NCI-H1694 treated with DMSO at 0.1 percent for 48 hours (cell line): ENCODE measurements around the gene MAN2B1.
"Not testable (repeated sequence)": the region's sequence is repeated elsewhere in the genome, so short reads cannot be mapped to it uniquely, and the experiment has no call there.

Experiments
- DNase-seq: peaks from one replicate; lab custom pipeline; 2025; lab: John Stamatoyannopoulos, UW

MAN2B1 gene

DNA sequence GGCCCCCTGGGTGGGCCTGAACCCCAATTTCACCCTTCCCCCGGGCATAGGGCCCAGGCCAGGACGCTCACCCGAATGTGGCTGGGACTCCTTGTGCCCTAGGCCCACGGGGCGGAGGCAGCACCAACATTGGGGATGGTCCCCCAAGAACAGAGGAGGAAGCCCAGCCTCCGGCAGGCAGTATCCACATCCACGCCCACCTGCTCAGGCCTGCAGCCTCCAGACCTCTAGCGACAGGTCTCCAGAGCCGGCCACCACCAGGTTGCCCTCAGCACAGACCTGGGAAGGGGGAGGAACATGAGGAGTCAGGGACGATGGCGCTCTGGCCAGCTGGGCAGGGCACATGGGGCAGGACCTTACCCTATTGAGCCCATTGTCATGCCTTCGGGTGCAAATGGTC is 22.5 kb upstream of the MAN2B1 start:
- DNase-seq, result no peak

DNA sequence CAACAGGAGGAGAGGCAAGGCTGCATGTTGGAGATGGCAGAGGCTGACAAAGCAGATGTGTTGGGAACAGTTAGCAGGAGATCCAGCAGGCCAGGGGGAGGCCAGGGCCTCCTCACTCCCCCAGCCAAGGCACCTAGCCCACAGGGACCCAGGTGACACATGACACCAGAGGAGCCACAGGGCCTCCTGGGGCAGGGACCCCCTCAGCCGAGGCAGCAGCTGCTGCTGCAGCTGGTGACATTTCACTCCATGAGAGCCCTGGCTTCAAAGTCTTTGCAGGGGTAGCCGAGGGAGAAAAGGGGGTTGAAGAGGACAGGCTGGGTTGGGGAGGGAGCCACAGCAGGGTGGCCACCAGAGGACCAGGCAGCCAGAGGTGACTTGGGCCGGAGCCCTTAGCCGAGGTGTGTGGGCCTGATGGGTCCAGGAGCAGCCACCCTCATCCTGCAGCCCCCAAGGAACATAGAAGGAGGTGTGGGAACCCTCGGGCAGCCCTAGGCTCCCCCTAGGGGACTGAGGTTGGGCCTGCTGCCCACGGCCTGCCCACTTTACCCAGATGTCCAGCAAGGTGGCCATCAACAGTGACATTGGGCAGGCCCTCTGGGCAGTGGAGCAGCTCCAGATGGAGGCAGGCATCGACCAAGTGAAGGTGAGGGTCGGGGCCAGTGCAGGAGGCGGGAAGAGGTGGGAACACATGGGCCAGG is 21.1 kb upstream of the MAN2B1 start, which contains the start of gene GNG14:
TSS of gene GNG14 (plus strand) at position 503 of the 701 bp plus-strand sequence. CDS start at position 554, 51 bp downstream.
- no peak for DNase-seq

DNA sequence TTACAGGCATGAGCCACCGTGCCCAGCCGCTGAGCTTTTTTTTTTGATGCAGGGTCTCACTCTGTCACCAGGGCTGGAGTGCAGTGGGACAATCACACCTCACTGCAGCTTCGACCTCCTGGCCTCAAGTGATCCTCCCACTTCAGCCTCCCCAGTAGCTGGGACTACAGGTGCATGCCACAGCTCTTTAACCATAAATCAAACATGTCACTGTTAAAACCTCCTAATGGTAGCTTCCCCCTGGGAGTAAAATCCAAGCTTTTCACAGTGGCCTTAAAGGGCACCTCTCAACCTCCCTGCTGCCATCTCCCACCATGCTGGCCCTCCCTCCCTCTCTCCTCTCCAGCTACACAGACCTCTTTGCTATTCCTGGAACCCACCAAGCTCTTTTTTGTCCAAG is 19.3 kb upstream of the MAN2B1 start:
- DNase-seq, result no peak

DNA sequence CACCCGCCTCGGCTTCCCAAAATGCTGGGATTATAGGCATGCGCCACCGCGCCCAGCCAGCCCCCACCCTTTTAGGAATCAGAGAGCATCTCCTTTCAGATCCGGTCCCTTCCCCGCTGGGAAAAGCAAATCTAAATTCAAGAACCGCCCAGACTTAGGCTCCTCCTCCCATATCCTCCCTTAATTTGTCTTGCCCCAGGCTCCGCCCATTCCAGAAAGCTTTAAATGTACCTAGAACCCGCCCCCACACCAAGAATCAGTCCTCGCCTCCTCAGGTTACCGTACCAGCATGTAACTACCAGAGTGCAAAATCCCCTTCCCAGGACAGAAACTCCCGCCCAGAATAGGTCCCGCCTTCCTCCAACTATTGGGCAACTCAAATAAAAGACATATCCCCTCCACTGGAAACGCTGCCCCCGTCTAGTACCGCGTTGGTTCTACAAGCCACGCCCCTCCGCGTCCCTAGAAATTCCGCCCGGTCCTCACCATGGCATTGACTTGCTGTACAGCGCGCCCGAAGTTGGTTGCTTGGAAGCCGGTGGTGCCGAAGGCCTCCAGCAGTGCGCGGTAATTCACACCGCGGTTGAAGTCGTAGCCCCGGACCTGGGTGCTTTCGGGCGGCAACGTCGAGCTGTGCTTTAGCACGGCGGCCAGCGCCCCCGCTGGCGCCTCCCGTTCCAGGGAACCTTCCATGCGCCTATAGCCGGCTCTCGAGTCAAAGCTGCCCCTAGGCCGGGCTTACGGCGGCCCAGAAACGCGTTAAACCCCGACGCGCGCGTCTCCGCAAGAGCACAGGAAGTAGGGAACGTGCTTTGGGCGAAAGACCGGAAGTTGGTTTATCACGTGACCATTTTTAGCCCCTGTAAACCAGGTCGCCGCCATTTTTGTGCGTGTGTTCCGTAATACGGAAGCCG is 14.8 kb upstream of the MAN2B1 start, which contains the start of gene DHPS:
TSS of gene DHPS (minus strand) at position 807 of the 914 bp plus-strand sequence. CDS start at position 693, 114 bp downstream.
- DNase-seq, result peak; percentile 92

DNA sequence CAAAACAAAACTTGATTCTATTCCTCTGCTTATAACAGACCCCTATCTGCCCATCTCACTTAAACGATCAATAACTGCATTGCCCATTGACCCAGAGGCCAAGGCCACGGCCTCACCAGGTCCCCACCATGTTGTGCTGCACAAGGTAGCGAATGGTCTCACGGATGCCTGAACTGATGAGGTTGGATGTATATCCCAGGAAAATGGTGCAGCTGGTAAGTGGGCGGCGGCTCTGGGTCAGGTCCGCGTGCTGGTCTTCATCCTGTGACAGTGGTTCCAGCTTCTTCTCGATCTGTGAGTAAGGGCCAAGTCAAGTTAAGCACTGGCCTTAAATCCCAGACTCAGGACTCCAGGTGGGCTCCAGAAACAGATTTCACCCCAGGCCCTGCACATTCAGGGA is 13.5 kb upstream of the MAN2B1 start:
- DNase-seq, result no peak

DNA sequence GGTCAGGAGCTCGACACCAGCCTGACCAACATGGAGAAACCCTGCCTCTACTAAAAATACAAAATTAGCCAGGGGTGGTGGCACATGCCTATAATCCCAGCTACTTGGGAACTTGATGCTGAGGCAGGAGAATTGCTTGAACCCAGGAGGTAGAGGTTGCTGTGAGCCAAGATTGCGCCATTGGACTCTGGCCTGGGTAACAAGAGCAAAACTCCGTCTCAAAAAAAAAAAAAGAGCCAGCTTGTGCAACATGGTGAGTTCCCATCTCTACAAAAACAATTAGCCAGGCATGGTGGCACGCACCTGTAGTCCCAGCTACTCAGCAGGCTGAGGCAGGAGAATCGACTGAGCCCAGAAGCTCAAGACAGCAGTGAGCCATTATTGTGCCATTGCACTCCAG is 11.5 kb upstream of the MAN2B1 start:
- DNase-seq, result not testable (repeated sequence)

DNA sequence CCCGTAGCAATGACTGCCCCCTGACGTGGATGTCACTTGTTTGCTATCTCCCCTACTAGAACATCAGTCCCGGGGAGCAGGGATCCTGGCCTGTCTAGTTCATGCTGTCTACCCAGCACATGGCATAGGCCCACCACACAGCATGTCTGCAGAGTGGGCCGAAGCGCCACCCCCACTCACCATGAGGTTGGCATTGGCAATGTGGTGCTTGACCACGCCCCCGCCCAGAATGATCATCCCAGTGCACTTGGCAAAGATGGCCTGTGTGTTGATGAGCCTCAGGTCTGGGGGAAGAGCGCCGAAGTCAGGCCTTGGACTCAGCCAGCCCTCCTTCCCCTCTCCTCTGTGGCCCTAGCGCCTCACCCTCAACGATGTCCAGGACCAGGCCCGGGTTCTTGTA is 10.4 kb upstream of the MAN2B1 start:
- no peak for DNase-seq

DNA sequence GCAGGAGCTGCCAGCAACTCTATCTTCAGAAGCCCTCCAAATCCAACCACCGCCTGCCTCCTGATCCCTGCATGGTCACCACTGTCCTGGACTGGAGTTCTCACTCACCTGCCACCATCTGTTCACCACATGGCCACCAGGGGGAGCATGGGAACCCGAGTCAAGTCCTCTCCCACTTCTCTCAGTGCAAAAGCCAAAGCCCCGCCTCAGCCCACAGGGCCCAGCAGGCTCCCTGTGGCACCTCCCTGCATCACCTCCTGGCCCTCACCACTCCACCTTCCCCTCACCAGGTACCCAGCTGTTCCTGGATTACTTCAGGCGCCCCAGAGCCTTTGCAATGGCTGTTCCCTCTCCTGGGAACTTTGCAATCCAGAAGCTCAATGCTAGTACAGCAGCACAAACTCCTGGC is 9.8 kb upstream of the MAN2B1 start:
- DNase-seq, result peak; percentile 17

DNA sequence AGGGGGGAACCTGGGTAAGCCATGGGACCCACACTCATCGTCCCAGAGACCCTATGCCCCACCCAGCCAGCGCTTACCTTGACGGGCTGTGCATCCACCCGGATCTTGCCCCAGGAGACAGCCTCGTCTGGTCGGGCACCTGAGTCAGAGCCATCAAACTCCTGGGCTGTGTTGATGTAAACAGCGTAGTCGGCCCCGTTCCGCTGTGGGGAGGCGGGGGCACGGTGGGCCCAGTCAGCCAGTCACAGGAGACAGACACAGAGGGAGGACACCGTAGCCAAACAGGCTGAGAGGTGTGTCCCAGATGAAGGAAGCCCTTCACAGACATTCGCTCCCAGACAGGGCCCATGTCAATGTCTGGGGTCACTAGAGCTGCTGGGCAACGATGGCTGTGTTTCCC is 9.4 kb upstream of the MAN2B1 start:
- DNase-seq, result no peak

DNA sequence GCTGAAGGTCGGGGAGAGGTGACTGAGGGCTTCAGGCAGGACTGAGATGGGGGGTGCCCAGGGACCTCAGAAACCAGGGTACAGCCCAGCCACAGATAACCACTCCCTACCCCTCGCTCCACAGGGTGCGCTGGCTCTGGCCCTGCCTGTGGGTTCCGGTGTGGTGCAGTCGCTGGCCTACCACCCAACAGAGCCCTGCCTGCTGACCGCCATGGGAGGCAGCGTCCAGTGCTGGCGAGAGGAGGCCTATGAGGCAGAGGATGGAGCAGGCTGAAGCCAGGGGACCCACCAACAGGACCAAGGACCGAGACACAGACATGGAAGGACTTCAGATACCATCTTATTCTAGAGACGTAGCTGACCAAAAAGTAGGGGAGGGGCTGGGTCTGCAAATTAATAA is 8.9 kb upstream of the MAN2B1 start:
- no peak for DNase-seq

DNA sequence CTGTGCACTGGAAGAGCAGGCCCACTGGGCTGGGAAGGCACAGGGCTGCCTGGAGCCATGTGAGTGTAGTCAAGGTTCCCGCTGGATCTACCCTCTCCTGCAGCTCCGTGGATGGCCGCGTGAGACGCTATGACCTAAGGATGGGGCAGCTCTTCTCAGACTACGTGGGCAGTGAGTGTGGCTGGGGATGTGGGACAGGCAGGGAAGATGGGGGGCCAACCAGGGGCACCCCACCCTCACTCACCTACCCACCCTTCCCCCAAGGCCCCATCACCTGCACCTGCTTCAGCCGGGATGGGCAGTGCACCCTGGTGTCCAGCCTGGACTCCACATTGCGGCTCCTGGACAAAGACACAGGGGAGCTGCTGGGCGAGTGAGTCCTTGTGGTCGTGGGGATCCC is 6.2 kb upstream of the MAN2B1 start:
- DNase-seq, result peak; percentile 5

DNA sequence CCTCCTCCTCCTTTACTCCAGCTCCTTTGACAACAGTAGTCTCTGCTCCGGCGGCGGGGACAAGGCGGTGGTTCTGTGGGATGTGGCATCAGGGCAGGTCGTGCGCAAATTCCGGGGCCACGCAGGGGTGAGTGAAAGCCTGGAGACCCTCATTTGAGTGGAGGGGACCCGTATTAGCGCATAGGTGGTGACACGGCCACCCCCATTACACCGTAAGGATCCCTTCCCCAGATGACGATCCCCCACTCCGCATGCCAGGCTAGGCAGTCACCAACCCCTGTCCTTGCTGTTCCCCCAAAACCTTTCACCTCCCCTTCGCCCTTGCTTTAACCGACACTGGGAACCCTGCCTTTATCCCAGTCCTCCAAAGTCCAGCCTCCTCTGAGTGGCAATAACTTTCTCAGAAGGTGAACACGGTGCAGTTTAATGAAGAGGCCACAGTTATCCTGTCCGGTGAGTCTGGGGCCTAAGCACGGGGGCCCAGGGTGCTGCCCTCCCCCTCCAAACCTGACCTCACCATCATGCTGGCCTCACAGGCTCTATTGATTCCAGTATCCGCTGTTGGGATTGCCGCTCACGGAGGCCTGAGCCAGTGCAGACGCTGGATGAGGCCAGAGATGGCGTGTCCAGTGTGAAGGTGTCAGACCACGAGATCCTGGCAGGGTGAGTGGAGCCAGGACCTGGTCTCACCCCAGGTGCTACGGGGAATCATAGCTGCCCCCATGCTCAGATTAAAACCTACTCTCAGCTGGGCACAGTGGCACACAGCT is 3.8 kb upstream of the MAN2B1 start:
- DNase-seq, result no peak

DNA sequence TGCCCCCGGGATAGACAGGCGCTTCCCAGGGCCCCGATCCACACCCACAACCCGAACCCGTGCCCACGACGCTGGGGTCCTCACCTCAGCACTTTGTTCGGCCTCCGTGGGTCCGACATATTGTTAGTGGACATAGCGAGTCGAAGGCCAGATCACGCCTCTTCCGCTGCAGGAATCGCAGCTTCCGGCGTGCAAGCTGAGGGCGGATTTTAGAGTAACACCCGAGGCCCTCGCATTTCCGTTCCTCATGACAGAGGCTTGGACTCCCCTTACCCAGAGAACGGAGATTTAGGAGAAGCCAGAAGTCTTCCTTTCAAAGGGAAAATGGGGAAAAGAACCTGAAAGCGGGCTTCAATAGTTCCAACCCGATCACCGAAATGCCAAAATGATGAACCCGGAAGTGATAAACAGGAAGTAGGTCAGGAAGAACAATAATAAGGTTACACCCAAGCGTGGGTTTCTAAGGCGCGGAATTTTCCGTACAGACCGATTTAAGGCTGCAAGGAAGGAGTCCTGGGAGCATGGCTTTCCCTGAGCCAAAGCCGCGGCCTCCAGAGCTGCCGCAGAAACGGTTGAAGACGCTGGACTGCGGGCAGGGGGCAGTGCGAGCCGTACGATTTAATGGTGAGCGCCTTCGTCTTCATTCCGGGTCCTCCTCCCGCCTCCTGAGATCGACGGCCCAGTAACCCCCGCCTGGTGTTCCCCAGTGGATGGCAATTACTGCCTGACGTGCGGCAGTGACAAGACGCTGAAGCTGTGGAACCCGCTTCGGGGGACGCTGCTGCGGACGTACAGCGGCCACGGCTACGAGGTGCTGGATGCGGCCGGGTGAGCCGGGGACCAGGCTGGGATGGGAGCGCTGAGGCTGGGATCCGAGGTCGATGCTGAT is 3.0 kb upstream of the MAN2B1 start:
- peak; percentile 62 for DNase-seq

DNA sequence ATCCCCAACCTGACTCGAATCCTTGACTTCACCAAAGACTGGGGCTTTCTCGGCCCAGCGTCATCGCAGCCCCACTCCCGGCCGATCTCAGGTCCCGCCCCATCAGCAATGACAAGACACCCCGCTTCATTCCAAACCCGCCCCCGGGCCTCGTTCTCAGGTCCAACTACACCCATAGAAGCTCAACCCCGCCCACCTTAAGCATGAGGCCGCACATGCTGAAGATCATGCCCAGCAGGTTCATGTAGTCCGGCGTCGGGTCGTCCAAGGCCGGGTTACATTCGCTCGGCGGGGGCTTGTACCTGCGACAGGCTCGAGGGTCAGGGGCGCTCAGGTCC is 2.4 kb upstream of the MAN2B1 start:
- no peak for DNase-seq

DNA sequence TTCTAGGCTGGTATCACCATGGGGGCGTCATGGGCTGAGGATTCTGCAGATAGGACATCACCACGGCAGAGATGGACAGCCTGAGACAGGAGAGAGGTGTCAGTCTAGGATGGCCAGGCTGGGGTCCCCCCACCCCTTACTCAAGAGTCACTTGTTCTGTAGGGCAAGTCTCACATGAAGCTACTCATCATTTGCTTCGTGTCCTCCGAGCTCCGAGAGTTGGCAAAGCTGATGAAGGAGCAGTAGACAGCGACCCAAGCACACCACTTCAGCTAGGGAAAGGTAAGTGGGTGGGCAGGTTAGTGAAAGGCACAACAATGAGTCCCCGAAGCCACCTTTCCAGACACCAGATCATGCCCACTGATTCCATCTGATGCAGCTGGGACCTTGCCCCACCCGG is 1.8 kb upstream of the MAN2B1 start:
- DNase-seq, result no peak

DNA sequence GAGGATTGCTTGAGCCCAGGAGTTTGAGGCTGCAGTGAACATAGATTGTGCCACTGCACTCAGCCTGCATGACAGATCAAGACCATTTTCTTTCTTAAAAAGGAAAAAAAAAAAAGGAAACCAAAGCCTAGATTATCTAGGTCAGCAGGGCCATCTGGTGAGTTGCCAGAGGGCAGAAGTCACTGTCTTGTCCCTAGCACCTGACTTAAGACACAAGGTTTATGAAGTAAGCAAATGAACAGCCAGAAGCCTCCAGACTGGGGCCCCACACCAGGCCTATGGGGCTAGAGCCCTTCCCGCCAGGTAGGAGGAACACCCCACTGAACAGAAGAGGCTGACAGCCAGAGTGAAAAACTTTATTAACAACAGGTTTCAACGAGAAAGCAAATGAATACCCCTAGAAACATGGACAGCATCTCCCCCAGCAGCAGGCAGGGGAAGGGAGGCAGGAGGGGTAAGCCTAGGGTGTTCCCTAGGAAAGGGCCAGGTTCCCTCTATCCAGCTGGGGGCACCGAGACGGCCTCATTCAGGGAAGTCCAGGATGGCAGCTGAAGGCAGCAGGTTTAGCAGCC is 1.3 kb upstream of the MAN2B1 start:
- DNase-seq, result no peak

DNA sequence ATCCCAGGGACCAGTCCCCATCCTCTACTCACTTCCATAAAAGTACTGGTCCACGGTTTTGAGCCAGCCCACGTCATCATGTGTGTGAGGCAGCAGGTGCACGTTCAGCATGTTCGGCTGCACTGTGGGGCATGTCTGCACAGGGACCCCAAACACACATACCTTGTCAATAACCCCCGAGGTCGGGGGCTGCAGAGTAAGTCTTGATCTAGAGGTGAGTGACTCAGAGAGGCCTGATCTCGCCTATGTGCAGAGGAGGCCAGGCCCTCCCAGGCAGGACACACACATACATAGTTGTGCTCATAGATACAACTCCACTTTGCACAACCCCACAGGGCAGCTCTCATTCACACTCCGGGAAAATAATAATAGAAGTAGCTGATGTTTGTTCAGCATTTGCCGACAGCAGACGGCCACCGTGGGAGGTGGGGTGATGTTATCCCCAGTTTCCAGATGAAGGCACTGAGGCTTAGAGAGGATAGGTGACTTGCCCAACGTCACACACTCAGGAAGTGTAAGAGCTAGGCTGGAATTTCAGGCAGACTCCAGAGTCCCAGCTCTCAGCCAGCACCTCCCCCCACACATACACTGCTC is 774 bp downstream of the MAN2B1 start:
- no peak for DNase-seq

DNA sequence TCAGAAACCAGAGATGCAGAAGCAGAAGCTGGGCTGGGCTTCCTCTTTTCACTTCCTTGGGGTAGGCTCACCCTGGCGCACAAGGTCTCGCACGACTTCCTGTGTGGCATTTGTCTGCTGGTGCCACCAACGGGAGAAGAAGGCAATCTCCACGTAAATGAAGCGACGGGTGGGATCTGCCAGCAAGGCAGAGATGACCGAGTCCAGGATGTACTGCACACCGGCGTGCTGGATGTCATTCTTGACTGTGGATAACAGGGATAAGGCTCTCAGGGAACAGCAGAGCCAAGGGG is 1.3 kb downstream of the MAN2B1 start:
- DNase-seq, result no peak

DNA sequence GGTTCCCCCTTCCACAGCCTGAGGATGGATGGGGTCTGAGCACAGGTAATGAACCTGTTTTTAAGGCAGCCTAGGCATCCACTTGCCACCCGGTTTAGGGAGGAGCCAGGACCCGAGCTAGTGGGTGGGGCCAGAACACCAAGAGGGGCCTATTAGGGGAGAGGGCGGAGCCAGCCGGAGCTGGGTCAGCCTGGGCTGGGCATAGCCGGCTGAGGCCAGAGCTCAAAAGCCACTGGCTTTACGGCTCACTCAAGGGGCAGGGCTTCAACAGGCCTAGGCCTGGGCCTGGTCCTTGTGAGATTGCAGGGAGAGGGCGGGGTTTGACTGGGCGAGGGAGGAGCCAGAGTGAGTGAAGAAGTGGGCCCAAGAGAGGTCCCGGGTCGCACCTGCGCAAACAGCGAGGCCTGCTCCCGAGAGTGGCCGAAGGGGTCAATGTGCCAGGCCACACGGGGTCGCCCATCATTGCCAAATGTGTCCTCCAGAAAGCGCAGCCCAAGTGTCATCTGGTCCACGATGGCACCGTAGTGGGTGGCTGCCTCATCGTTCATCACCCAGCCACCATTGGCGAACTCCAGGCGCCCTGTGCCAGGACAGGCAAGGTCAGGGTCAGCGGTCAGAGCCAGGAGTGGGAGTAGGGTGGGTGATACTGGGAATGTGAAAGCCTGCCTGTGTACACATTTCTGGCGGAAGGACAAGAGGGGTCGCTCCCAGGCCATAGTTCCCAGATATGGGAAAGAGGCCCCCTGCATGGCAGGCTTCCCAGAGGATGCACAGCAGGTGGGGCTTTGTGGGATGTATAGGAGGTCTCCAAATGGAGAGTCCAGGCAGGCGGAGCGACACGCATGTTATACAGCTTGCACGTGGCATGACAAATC is 1.9 kb downstream of the MAN2B1 start:
- no peak for DNase-seq

DNA sequence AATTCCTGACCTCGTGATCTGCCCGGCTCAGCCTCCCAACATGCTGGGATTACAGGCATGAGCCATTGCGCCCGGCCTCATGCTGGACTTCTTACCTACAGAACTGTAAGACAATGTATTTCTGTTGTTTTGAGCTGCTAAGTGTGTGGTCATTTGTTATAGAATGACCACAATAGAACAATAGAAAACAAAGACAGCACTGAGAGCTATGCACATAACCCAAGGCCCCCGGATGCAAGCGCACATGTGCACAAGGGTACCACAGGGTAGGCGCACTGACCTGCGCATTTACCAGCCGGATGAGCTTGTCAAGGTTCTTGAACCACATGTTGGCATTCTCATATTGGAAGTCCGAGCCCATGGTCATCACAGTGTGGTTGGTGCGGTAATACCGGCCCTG is 5.6 kb downstream of the MAN2B1 start:
- no peak for DNase-seq
